ENCODE results near the gene BORCS5. TPM values are rescaled to one million over a fixed set of nuclear protein-coding genes. Genes with fewer than 3 reads are reported as not detected.
"Not testable (repeated sequence)": the region's sequence is repeated elsewhere in the genome, so short reads cannot be mapped to it uniquely, and the experiment has no call there.

BORCS5 gene
- total and polyA plus RNA-seq, 2 donors (not counting 1 experiment from before 2014, with no cell fraction given), result 13.5 to 14.4 TPM

DNA sequence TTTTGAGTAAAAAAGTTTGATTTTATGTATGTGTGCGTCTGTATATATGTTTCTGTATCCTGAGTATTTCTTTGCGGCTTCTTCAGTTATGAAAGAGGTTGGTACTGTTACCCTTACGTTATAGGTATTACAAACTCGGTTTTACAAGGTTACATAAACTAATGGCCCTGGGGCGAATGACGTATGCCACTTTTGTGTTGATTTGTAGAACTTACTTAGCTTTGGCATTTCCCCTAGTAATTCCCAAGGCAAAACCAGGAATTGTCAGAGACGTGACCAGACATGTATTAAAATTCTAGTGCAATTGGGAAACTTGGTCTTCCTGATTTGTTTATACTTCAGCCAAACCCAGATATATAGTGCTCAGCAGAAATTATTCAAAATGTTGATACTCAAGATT, 112.5 kb downstream of the BORCS5 start:
- no peaks in the 10 kb centered on the region for H3K79me2 ChIP-seq (ENCODE audit: control insufficient read depth, insufficient read depth, low read length)
- TF ChIP-seq, protein P1, sequence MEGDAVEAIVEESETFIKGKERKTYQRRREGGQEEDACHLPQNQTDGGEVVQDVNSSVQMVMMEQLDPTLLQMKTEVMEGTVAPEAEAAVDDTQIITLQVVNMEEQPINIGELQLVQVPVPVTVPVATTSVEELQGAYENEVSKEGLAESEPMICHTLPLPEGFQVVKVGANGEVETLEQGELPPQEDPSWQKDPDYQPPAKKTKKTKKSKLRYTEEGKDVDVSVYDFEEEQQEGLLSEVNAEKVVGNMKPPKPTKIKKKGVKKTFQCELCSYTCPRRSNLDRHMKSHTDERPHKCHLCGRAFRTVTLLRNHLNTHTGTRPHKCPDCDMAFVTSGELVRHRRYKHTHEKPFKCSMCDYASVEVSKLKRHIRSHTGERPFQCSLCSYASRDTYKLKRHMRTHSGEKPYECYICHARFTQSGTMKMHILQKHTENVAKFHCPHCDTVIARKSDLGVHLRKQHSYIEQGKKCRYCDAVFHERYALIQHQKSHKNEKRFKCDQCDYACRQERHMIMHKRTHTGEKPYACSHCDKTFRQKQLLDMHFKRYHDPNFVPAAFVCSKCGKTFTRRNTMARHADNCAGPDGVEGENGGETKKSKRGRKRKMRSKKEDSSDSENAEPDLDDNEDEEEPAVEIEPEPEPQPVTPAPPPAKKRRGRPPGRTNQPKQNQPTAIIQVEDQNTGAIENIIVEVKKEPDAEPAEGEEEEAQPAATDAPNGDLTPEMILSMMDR (conservative IDR thresholded peaks at IDR 0.05 in 1 of 2, IDR thresholded peaks at IDR 0.05 in 1 of 2; ENCODE audit: low read depth in 1 of 2, low read length in 2 of 2), result no peak
- no peak for TF ChIP-seq EZH2 (IDR thresholded peaks at IDR 0.05; ENCODE audit: low read length, missing control alignments)
- no peak overlapping the region for H3K27ac ChIP-seq (ENCODE audit: insufficient read depth, low read length)
- H4K20me1 ChIP-seq (ENCODE audit: control insufficient read depth, extremely low read depth, insufficient read depth, low read length), result no peaks in the 10 kb centered on the region
- H2AFZ ChIP-seq (ENCODE audit: low read length), result no peak overlapping the region
- H3K27me3 ChIP-seq (ENCODE audit: control insufficient read depth, insufficient read depth, low read length), result no peaks in the 10 kb centered on the region
- DNase-seq (ENCODE audit: low read depth in 2 of 2), result no peak
- no peak overlapping the region for H3K4me2 ChIP-seq (ENCODE audit: extremely low read depth, insufficient read depth, low read length)
- H3K4me3 ChIP-seq (replicated peaks in 1 of 4; ENCODE audit: control extremely low read depth in 1 of 4, insufficient read depth in 1 of 4, low read depth in 3 of 4, low read length in 4 of 4), result no peak overlapping the region
- no peak overlapping the region for H3K9ac ChIP-seq (ENCODE audit: insufficient read depth, low read length)
- H3K9me3 ChIP-seq (ENCODE audit: control insufficient read depth, insufficient read depth, low read depth, low read length), result no peaks in the 10 kb centered on the region
- no peaks in the 10 kb centered on the region for H3K4me1 ChIP-seq (ENCODE audit: control insufficient read depth, extremely low read depth, insufficient read depth, low read length)
- H3K36me3 ChIP-seq (ENCODE audit: control insufficient read depth, insufficient read depth, low read length), result no peaks in the 10 kb centered on the region

DNA sequence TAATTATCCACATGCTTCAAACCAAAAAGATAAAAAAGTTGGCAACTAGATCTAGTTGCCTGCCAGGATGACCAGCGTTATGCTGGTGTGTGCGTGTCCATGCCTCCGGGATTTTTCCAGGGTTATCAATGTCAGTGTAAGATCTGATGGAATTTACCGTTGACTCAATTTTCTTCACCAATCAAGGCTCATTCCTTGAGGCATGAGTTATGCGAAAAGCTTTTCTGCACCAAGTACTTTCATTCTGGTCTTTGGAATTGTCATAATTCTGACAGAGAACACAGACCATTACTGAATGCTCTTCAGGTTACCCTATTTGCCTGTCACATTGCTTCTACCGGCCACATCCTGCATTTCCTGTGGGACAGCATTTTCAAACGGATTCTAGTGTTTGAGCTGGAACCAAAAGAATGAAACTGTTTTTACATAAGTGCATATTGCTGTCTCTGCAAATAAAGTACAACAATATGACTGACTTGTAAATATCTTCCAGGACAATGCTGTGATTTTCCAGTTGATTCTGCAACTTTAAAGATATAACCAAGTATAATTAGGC, 114.0 kb downstream of the BORCS5 start:
- Histone ChIP-seq H3K9me3 (ENCODE audit: control insufficient read depth, insufficient read depth, low read depth, low read length) (no peaks in the 10 kb centered on the region), H3K27ac (ENCODE audit: insufficient read depth, low read length) (no peak overlapping the region), H4K20me1 (ENCODE audit: control insufficient read depth, extremely low read depth, insufficient read depth, low read length) (no peaks in the 10 kb centered on the region), H2AFZ (ENCODE audit: low read length) (no peak overlapping the region), H3K36me3 (ENCODE audit: control insufficient read depth, insufficient read depth, low read length) (no peaks in the 10 kb centered on the region), H3K4me3 (replicated peaks in 1 of 4; ENCODE audit: control extremely low read depth in 1 of 4, insufficient read depth in 1 of 4, low read depth in 3 of 4, low read length in 4 of 4) (no peak overlapping the region), H3K27me3 (ENCODE audit: control insufficient read depth, insufficient read depth, low read length) (no peaks in the 10 kb centered on the region), H3K4me2 (ENCODE audit: extremely low read depth, insufficient read depth, low read length) (no peak overlapping the region), H3K4me1 (ENCODE audit: control insufficient read depth, extremely low read depth, insufficient read depth, low read length) (no peaks in the 10 kb centered on the region), H3K79me2 (ENCODE audit: control insufficient read depth, insufficient read depth, low read length) (no peaks in the 10 kb centered on the region), H3K9ac (ENCODE audit: insufficient read depth, low read length) (no peak overlapping the region)
- DNase-seq (ENCODE audit: low read depth in 2 of 2), result no peak
- TF ChIP-seq EZH2 (IDR thresholded peaks at IDR 0.05; ENCODE audit: low read length, missing control alignments), result no peak
- TF ChIP-seq, protein P1 (conservative IDR thresholded peaks at IDR 0.05 in 1 of 2, IDR thresholded peaks at IDR 0.05 in 1 of 2; ENCODE audit: low read depth in 1 of 2, low read length in 2 of 2), result no peak

DNA sequence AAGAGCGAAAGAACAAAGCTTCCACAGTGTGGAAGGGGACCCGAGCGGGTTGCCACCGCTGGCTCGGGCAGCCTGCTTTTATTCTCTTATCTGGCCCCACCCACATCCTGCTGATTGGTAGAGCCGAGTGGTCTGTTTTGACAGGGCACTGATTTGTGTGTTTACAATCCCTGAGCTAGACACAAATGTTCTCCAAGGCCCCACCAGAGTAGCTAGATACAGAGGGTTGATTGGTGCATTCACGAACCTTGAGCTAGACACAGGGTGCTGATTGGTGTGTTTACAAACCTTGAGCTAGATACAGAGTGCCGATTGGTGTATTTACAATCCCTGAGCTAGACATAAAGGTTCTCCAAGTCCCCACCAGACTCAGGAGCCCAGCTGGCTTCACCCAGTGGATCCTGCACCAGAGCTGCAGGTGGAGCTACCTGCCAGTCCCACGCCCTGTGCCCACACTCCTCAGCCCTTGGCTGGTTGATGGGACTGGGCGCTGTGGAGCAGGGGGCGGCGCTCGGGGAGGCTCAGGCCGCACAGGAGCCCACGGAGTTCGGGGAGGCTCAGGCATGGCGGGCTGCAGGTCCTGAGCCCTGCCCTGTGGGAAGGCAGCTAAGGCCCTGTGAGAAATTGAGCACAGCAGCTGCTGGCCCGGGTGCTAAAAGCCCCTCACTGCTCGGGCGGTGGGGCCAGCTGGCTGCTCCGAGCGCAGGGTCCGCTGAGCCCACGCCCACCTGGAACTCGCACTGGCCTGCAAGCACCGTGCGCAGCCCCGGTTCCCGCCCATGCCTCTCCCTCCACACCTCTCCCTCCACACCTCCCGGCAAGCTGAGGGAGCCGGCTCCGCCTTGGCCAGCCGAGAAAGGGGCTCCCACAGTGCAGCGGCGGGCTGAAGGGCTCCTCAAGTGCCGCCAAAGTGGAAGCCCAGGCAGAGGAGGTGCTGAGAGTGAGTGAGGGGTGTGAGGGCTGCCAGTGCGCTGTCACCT, 115.4 kb downstream of the BORCS5 start:
- H4K20me1 ChIP-seq (ENCODE audit: control insufficient read depth, extremely low read depth, insufficient read depth, low read length); H3K4me3 ChIP-seq (replicated peaks in 1 of 4; ENCODE audit: control extremely low read depth in 1 of 4, insufficient read depth in 1 of 4, low read depth in 3 of 4, low read length in 4 of 4); H3K36me3 ChIP-seq (ENCODE audit: control insufficient read depth, insufficient read depth, low read length); H3K79me2 ChIP-seq (ENCODE audit: control insufficient read depth, insufficient read depth, low read length); H3K27me3 ChIP-seq (ENCODE audit: control insufficient read depth, insufficient read depth, low read length); H3K9ac ChIP-seq (ENCODE audit: insufficient read depth, low read length); H3K4me1 ChIP-seq (ENCODE audit: control insufficient read depth, extremely low read depth, insufficient read depth, low read length); H3K4me2 ChIP-seq (ENCODE audit: extremely low read depth, insufficient read depth, low read length); H2AFZ ChIP-seq (ENCODE audit: low read length); H3K9me3 ChIP-seq (ENCODE audit: control insufficient read depth, insufficient read depth, low read depth, low read length); DNase-seq (ENCODE audit: low read depth in 2 of 2); H3K27ac ChIP-seq (ENCODE audit: insufficient read depth, low read length): not testable (repeated sequence)

All from fibroblast of lung (primary cell).